AG08396 (cell line): ENCODE results near the gene GPR65.

Source experiments
- DNase-seq: peaks from one replicate; pipeline ENCODE4 v3.0.0; 2012; ENCODE audit warnings: low spot score, mixed read lengths

GPR65 gene, protein sequence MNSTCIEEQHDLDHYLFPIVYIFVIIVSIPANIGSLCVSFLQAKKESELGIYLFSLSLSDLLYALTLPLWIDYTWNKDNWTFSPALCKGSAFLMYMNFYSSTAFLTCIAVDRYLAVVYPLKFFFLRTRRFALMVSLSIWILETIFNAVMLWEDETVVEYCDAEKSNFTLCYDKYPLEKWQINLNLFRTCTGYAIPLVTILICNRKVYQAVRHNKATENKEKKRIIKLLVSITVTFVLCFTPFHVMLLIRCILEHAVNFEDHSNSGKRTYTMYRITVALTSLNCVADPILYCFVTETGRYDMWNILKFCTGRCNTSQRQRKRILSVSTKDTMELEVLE

DNA sequence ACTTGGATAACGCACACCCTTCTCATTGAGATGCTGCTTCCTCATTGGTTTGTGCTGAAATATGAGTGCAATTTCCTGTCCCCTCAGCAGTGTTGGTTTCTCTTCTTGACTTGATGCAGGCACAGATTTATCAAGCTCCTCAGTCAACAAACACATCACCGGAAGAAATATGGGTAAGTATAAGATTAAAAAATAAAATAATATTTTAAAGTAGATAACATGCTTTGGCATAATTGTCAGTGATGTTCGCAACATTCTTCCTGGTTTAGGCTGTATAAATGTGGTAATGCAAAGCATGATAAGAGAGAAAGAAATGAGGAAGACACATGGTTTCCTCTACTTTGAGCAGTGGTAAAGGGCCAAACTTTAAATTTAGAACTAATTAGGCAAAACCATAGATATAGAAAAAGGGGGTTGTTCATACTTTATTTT is at the start of gene GPR65:
Gene GPR65, plus strand, starts transcription at position 86 of the 432 bp plus-strand sequence. CDS start 5,713 bp downstream, outside the sequence.
- no peak for DNase-seq

DNA sequence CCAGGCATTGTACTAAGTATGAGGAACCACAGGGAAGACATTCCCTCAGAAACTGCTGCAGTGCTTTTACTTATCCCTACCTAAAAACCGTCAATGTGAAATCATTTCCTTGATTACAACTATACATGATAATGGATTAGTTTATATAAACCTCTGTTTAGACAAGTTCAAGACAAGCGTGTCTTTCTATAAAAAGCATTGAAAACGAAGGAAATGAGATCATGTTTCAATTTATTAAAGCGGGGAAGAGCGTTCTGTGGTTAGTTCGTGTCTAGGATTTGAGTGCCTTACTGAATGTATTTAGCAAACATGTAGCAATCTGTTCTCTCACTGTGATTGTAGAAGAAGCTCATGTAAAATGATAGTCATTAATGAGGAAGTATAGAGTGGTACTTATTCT is 49.4 kb upstream of the GPR65 start:
- no peak for DNase-seq

DNA sequence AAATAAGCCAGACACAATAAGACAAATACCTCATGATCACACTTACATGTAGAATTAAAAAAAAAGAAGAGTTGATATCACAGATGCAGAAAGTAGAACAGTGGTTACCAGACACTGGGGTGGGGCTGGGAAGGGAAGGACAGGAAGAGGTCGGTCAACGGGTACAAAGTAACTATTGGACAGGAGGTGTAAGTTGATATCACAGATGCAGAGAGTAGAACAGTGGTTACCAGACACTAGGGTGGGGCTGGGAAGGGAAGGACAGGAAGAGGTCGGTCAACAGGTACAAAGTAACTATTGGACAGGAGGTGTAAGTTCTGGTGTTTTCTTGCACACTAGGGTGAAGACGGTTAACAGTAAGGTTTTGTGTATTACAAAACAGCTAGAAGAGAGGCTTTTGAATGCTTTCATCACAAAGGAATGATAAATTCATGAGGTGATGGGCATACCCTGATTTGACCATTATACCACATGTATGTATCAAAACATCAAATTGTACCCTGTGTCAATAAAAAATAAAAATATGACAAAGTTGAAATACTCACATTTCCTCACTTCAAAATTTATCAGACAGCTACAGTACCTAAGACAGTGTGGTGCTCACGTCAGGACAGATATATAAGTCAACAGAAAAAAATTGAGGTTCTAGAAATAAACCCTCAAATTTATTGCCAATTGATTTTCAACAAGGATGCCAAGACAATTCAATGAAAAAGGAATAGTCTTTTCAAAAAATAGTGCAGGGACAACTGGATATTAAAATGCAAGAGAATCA is 44.7 kb upstream of the GPR65 start:
- DNase-seq, result no peak

DNA sequence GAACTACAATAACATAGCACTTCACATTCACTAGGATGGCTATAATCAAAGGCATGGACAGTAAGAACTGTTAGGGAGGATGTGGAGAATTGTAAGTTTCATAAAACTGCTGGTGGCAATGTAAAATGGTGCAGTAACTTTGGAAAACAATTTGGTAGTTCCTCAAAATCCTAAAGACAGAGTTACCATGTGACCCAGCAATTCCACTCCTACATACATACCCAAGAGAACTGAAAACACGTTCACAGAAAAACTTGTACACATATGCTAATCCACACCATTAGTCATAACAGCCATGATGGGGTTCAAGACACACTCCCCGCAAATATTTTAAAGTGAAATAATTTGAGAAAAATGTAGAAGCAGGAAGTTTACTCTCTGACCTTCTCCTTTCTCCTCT is 43.7 kb upstream of the GPR65 start:
- DNase-seq, result no peak

DNA sequence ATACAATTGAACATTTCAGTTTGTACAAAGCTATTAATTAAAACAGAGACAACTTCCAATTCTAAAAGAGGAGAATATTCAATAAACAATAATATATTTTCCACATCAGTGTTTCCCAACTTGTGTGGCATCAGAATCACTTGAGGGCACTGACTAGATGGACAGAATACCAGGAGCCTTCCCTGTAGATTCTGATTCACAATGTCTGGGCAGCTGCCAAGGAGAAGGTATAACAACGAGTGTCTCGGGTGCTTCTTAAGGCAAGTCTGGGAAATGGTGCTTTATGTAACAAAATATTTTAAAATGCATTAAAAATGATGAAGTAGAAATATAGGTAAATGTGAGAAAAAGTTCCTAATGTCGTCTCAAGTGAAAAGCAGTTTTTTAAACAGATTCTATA is 38.1 kb upstream of the GPR65 start:
- no peak for DNase-seq

DNA sequence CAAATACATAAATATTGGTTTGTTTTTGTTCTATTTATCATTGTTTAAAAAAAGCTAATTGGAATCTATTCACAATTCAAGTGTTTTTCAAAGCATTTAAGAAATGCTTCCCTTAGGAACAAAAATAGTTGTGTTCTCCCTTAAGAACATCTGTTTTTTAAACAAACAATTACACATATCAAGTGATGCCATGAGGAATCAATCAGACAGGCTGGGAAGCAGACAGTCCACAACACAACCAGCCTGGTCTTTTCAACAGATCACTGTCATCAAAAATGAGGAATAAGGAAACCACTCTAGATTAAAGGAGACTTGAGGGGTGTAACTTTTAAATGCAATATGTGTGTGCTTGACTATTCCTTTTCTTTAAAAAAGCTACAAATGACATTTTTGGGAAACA is 37.4 kb upstream of the GPR65 start:
- DNase-seq, result no peak

DNA sequence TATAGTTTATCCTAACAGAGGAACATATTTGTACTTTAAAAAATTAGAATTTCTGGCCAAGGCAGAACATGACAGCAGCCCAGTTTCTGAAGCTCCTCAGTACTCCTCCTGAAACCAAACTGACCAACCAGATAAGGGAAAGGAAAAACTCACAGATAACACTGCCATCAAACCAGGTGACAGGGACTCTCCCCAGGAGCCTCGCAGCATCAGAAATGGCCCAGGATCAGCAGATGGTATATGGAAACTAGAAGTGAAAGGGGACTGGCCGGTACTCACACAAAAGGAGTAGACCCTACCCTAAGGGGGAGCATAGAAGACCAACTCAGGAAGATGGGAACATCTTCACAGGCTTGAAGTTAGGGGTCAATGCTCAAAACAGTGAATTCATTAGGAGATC is 33.9 kb upstream of the GPR65 start:
- DNase-seq, result no peak

DNA sequence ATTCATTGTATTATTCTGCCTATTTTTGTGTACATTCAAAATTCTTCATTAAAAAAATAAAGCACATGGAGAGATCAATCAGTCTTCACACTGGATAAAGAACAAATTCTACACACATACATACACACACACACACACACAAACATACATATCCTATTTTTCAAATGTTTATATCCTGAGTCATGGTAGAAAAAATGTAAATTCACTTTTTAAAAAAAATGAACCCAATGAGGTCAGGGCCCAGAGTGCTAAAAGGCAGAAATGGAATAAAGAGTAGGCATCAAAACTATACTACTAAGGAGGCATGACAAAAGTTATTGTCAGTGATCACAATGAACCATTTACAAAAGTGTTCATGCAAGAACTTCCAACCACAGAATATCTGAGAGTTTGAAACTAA is 29.3 kb upstream of the GPR65 start:
- DNase-seq, result no peak

DNA sequence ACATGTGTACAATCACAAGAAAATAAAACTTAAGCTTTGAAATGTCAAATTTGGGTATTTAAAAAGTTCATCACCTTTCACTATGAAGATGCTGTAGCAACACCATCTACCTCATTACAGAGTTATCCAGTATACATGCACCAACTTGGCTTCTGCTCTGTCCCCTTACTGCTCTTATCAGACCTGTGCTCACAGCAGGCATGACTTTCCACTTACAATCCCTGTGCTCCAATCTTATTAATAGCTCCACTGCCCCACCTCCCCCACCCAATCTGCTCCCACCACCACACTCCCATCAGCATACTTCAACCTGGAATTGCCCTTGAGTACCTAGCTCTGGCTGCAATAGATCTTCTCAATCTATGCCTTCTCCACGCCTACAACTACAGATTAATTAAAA is 25.2 kb upstream of the GPR65 start:
- DNase-seq, result no peak

DNA sequence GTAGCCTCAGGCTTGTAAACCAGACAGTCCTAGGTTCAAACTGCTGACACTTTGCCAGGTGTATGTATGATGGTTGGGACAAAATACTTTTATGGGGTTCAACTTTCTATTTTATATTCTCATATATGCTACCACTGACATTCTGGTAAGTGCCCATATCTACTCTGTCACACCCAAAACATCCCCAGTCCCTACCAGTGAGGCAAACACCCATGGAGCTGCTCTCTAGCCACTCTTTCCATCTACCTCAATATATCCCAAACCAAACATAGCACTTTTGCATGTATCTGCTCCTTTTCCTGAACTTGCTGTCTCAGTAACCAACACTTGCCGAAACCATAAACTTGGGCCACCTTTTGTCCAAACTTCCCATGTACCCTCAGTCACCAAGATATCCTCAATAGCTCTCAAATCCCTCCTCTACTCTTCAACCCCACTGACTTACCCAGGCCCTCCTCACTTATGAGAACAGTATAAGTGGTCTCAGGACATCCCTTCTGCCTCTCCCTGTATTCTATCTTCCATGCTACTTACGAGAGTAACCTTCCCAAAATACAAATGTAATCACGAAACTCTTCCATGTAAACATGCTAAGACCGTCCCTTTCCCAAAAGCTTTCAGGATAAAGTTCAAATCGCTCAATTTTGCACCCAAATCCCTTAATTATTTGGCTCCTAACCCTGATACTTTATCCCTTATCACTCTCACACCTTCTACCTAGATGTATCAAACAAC is 15.5 kb upstream of the GPR65 start:
- no peak for DNase-seq

DNA sequence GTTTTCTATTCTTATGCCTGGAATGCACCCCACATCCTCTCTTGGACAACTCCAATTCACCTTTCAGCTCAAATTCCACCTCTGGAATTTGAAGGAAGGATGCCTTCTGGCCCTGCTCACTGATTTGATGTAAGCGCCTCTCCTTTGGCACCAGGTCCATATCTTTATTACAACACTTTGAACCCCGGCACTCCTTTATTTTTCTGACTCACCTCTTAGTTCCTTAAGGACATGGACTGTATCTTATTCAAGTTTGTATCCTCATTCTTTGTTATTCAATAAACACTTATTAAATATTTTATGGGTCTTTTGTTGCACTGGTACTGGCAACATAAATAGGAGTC is 15.0 kb upstream of the GPR65 start:
- DNase-seq, result no peak

DNA sequence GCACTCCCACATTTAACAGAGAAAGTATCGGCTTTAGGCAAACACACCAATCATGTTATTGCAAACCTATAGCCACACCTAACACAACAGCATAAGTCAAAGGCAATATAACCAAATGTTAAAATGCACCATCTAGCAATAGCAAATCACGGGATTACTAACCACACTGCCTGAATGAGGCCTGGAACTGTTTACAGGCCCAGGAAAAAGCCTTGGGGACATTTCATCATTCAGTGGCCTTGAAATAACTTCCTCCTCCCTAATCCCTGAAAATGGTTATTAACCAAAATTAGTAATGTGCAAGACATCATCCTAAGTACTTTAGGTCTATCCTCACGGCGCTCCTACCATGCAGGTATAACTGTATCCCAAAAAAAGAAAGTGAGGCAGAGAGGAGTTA is 14.3 kb upstream of the GPR65 start:
- DNase-seq, result no peak

DNA sequence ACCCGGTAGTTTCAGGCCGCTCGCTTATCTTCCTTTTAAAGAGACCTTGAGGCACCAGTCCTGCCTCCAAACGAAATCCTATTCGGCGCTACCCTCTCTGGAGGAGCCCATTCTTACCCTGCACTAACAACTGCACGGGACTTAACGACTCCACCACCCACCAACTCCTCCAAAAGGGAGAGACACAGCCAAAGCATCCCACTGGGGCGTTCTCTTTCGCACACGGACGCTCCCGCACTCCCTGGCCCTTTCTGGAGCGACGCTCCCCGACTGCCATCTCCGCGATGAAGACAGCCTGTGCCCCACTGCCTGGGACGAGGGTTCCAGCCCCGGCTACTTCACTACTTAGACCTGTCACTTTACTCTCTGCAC is 12.6 kb upstream of the GPR65 start:
- no peak for DNase-seq

DNA sequence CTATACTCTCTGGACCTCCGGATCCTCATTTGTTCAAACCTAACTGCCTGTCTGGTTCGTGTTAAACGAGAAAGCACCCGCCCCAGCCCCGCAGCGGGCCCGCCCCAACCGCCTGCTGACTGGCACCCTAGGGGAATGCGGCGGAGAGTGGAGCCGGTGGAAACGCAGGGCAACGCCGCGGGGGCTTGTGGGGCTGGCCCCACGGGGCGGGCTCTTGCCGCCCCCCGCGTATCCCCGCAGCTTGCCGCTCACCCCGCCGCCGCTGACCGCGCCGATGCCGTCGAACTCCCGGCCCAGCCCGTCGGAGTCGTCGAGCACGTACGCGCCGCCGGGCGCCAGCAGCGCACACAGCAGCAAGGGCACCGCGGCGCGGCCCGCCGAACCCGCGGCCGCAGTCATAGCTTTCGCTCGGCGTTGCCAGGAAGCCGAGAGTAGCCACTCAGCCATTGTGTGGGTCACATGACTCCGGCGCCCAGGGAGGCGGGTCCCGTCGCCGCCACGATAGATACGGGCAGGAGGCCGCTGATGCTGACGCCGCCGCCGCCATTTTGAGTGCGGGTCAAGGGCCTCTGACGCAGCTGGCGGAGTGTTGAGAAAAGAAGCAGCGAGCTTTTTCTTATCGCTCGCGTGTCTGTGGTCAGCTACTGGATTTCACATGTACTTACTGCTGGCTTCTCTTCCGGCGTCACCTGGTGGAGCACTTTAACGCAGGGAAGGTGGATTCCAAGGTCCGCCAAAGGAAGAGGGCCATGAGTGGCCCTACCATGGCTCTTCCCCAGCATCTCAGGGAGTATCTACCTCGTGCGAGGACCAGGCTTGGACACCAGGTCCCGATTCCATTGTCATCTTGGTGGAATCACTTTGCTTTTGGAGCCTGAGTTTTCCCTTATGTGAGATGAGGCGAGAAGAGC is 12.0 kb upstream of the GPR65 start, which contains the start of gene GALC:
Gene GALC, minus strand, starts transcription at position 465 of the 911 bp plus-strand sequence. Its CDS starts 18 bp downstream, at position 447.
- peak; percentile 91 for DNase-seq

DNA sequence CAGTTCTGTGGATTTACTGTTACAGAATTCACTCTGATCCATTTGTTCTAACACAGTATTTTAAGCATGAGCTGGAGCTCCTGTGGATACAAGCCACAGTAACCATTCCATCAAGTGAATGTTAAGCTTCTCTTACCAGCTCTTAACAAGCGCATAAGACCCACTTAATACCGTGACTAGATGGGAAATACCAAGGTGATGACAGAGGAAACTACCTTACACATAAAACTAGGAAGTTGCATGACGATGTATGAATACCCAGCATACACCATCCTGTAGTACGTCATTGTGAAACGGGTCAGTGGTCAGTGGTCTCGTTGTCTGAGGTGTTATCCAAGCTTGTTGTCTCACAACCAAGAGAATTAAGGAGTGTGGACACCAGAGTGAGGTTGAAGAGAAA is 10.0 kb upstream of the GPR65 start:
- no peak for DNase-seq

DNA sequence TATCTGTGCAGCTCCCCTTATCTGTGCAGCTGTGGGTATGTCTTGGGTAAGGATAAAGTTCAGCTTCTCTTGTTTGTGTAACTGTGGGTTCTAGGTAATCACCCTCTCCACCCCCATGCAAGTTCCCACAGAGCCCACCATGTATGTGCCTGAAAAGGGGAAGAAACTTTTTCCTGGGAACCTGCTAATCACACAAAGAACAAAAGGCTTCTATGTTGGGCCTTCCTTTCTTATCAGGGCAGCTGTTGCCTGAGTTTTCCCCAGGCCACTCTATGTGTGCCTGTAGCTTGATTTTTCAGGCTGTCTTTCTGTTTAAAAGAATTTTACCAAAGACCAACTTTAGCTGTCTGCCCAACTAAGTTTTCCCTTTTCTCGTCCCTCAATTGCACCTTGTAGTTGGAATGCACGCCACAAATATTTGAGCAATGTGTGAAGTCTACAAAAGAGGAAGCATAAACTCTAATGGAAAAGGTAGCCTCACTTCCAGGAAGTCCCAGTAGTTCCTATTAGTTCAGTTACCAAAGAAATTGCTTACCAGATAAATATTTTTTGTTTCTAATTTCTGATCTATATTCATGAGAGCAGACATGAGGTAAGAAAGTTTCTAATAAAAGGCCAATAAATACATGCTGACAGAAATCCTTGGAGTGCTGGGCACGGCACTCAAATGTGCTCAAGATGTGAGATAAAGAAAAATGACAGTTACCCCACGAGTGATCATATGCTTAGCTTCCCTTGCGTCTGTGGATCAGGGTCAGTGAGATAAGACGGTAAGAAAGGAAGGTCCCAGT is 9.2 kb upstream of the GPR65 start:
- no peak for DNase-seq

DNA sequence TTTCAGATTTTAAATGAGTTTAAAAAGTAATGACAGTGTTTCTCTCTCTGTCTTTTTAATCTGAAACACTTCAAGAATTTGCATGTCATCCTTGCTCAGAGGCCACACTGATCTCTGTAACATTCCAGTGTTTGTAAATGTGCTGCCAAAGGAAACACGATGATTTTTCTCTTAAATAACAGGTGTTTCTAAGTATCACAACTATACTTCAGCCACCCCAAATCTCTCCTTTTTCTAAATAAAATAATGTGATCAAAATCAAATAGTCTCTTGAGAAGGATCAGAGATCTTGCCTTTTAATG is 8.7 kb upstream of the GPR65 start:
- no peak for DNase-seq

DNA sequence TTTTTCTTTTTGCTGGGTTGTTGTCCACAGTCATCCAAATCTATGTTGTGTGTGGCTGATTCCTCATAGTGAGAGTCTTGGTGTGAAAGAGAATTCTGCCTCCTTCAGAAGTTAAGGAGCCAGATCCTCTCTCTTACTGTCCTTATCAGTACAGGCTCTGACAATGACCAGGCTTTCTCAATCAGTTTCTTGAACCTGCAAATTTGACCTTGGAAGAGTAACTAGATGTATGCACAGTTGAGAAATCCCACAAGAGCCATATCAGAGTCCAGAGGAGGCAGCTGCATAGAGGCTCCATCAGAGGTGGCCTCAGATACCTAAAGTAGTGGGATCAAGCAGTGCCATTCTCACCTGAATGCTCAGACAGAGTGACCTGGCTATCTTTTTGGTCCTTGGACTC is 6.5 kb upstream of the GPR65 start:
- DNase-seq, result no peak

DNA sequence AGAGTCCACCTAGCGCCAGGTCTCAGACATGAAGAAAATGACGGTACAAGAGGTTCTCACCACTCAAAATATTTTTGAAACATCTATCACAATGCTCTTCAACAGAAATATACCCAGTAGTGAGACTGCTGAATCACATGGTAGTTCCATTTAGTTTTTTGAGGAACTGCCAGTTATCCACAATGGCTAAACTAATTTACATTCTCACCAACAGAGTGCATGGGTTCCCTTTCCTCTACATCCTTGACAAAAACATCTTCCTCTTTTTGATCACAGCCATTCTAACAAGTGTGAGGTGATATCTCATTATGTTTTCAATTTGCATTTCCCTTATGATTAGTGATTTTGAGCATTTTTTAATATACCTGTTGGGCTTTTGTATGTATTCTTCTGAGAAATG is 5.7 kb upstream of the GPR65 start:
- no peak for DNase-seq

DNA sequence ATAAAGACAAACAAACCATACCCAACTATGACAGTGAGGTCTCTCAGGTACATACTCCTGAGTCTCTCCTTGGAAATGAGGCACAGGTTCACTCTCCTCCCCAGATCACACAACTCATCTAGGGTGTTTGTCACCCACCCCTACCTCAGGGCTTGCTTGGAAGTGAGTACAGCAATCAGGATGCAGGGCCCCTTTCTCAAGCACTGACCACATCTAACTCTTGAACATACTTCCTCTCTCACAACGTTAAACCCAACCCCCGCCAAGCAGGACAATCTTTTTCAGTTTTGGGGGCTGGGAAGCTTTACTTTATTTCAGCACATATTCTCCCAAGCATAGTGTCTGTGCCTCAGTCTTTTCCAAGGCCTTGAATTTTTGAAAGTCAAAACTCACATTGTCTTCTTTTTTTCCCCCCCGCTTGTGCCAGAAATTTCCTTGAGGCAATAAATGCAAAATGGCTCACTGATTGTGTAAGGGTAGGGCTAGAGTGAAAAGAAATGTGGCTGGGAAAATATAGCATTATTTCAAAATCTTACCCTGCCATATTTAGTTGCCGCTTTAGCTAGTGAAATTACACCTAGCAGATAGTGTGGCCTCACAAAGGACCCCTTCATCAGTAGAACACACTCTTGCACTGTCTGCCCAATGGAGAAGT is 2.4 kb upstream of the GPR65 start:
- no peak for DNase-seq

DNA sequence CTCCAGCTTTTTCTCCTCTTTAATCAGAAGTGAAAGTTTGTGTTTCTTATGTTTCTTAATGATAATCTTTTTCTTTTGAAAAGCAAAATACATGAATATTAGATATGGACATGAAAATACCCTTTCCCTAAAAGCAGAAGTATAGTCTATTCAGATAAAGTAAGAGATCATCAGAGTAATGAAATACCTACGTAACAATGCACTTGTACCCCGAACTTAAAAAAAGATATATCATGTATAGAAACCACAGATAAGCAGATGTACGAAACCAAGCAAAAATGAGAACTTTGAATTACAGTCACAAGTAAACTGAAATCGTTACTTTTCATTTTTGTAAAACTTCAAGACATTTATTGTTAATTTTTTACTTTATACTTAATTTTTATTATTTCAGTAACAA is 1.5 kb upstream of the GPR65 start:
- no peak for DNase-seq
